ENCODE data around the gene NDC1. TPM values are rescaled to one million over a fixed set of nuclear protein-coding genes. Genes with fewer than 3 reads are reported as not detected.

NDC1 gene
- total and polyA plus RNA-seq, 7 donors = 3.0 to 12.1 (median 5.7) TPM

DNA sequence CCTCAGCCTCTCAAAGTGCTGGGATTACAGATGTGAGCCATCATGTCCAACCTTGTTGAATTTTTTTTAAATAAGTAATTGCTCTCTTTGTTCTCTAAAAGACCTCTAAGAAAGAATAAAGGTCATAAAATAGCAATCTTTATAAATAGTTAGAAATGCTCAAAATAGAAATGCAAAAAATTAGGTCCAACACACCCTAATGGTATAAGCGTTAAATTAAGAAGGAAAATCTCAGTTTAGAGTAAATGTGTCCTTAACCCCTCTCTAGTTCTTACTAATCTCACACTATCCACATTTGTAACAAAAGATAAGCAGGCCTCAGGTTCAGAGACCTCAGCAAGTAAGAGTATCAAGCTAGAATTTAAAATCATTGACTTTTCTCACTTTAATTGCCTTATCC is 60.8 kb downstream of the NDC1 start:
- TF ChIP-seq, protein P1, sequence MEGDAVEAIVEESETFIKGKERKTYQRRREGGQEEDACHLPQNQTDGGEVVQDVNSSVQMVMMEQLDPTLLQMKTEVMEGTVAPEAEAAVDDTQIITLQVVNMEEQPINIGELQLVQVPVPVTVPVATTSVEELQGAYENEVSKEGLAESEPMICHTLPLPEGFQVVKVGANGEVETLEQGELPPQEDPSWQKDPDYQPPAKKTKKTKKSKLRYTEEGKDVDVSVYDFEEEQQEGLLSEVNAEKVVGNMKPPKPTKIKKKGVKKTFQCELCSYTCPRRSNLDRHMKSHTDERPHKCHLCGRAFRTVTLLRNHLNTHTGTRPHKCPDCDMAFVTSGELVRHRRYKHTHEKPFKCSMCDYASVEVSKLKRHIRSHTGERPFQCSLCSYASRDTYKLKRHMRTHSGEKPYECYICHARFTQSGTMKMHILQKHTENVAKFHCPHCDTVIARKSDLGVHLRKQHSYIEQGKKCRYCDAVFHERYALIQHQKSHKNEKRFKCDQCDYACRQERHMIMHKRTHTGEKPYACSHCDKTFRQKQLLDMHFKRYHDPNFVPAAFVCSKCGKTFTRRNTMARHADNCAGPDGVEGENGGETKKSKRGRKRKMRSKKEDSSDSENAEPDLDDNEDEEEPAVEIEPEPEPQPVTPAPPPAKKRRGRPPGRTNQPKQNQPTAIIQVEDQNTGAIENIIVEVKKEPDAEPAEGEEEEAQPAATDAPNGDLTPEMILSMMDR (IDR thresholded peaks at IDR 0.05) = no peak
- WGBS, 3 donors = 54 to 95% (median 93%) methylated on average over 1 of the region's 1 CpG
- Histone ChIP-seq H3K9me3 (no peaks in the 10 kb centered on the region), H3K36me3 (ENCODE audit: insufficient read depth in 1 of 2, low read depth in 1 of 2) (peaks cover 0 to 13% of the 10 kb centered on the region in 2 donors), H3K27ac (no peak overlapping the region), H3K4me1 (no peaks in the 10 kb centered on the region), H3K4me3 (no peak overlapping the region), H3K27me3 (ENCODE audit: insufficient read depth in 3 of 3, low read length in 2 of 3) (no peaks in the 10 kb centered on the region)
- intact Hi-C loops (cut with DNase I) = no loop called here
- DNase-seq (no peak), ATAC-seq (no peak)

DNA sequence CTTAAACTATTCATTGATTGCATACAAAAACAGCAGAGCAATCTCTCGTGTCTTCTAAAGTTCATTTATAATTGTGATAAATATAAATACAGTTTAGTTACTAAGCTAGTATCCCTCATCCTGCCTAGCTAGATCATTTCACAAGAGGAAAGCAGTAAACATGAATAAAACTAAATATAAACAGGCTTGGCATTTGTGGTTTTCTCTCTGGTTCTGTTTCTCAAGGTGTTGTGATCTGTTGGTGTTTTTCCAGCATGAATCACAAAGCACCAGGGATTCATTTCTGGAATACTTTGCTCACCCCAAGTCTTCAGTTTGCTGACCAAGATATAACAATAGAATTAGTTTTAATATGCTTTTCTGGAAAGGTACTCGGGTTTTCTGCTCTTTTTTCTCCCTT is 66.4 kb downstream of the NDC1 start:
- Histone ChIP-seq H3K27ac (no peak overlapping the region), H3K36me3 (ENCODE audit: insufficient read depth in 1 of 2, low read depth in 1 of 2) (peaks cover 0 to 32% of the 10 kb centered on the region in 2 donors), H3K4me1 (no peaks in the 10 kb centered on the region), H3K9me3 (no peaks in the 10 kb centered on the region), H3K4me3 (no peak overlapping the region), H3K27me3 (ENCODE audit: insufficient read depth in 3 of 3, low read length in 2 of 3) (no peaks in the 10 kb centered on the region)
- 89 to 96% (median 92%) methylated on average over 2 of the region's 2 CpGs for WGBS, 3 donors
- DNase-seq (no peak), ATAC-seq (no peak)
- TF ChIP-seq, protein P1 (IDR thresholded peaks at IDR 0.05) = no peak
- intact Hi-C loops (cut with DNase I) = no loop called here

DNA sequence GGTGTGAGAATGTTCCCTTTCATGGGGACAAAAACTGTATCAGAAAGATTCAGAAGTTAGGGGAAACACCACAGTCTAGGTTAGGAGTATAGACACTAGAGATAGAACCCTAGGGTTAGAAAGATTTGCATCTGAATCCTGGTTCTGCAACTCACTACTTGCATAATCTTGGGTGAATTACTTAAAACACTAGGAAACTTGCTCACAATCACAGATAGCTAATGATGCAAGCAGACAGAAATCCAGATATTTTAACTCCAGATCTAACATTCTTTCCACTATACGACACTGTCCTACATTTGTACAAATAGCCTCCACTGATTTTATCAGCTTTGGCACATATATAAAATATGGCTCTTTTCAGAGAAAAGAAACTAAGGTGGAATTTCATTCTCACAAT is 68.3 kb downstream of the NDC1 start:
- intact Hi-C loops (cut with DNase I) = no loop called here
- no peak for ATAC-seq

DNA sequence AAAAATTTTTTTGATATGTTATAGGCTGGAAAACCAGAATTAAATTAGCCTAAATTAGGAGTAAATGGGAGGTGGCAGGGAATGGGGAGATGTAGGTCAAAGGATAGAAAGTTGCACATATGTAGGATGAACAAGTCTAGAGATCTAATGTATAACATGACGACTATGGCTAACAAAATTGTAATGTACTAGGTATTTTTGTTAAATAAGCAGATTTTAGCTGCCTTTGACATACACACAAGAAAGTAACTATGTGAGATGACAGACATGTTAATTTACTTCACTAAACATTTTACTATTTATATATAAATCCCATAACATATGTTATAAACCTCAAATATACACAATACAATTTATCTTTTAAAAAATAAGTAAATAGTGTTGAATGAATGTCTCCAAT is 68.9 kb downstream of the NDC1 start:
- WGBS, 3 donors = 95 to 100% (median 99%) methylated on average over 1 of the region's 1 CpG

More for the DNA sequence above, 68.3 kb downstream of the NDC1 start:
- Histone ChIP-seq H3K4me1 (no peaks in the 10 kb centered on the region), H3K36me3 (ENCODE audit: insufficient read depth in 1 of 2, low read depth in 1 of 2) (peaks cover 0 to 32% of the 10 kb centered on the region in 2 donors), H3K27ac (no peak overlapping the region), H3K27me3 (ENCODE audit: insufficient read depth in 3 of 3, low read length in 2 of 3) (no peaks in the 10 kb centered on the region), H3K9me3 (no peaks in the 10 kb centered on the region), H3K4me3 (no peak overlapping the region)
- no peak for DNase-seq
- TF ChIP-seq, protein P1 (IDR thresholded peaks at IDR 0.05) = no peak
- 92 to 100% (median 100%) methylated on average over 1 of the region's 1 CpG for WGBS, 3 donors

More for the DNA sequence above, 68.9 kb downstream of the NDC1 start:
- Histone ChIP-seq H3K9me3 (no peaks in the 10 kb centered on the region), H3K27ac (no peak overlapping the region), H3K36me3 (ENCODE audit: insufficient read depth in 1 of 2, low read depth in 1 of 2) (peaks cover 0 to 32% of the 10 kb centered on the region in 2 donors), H3K4me3 (no peak overlapping the region), H3K27me3 (ENCODE audit: insufficient read depth in 3 of 3, low read length in 2 of 3) (no peaks in the 10 kb centered on the region), H3K4me1 (no peaks in the 10 kb centered on the region)
- intact Hi-C loops (cut with DNase I) = no loop called here
- TF ChIP-seq, protein P1 (IDR thresholded peaks at IDR 0.05) = no peak
- DNase-seq (no peak), ATAC-seq (no peak)

All from psoas muscle (tissue), 8 donors.